NCI-H1694 treated with DMSO at 0.1 percent for 48 hours (cell line): ENCODE data around the gene SLC35F3.
"Not testable (repeated sequence)": the region's sequence is repeated elsewhere in the genome, so short reads cannot be mapped to it uniquely, and the experiment has no call there.

ENCODE experiments used
- DNase-seq: peaks from one replicate; lab custom pipeline; 2025; lab: John Stamatoyannopoulos, UW

SLC35F3 gene

DNA sequence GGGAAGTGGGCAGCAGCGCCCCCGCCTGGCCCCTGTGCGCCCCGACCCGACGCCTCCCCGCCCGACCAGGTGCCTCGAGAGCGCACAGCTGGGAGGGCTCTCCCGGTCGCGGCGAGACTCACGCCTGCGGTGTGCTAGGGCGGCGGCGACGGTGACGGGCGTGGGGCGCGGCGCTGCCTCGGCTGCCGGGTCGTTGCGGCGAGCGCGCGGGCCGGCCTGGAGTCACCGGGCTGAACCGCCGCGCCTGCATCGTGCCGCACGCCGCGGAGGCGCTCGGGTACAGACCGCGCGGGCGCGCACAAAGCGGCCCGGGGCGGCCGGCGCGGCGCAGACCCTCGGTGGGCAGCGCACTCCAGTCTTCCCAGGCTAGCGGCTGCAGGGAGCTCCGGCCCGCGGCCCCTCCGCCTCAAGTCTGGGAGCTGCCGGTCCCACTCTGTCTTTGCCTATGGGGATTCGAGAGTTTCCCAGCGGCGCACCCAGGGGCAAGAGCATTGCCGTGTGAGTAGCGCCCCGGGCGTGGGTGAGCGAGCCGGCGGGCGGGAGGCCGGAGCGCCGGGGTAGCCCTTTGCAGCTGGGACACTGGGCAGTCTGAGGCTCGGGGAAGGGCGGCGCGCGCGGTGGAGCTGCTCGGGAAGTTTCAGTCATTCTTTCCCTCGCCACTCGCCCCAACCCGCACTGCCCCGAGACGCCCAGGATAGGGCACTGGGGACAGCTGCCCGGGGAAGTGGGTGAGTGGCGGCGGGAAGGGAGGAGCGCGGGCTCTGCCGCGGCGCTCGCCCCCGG lies at the start of gene SLC35F3:
Gene SLC35F3, plus strand, starts transcription at position 44 of the 783 bp plus-strand sequence.
- DNase-seq, result peak; percentile 52

GRCh38 chr1:233859446-233859845 lies 45.0 kb upstream of the SLC35F3 start:
- no peak for DNase-seq

DNA sequence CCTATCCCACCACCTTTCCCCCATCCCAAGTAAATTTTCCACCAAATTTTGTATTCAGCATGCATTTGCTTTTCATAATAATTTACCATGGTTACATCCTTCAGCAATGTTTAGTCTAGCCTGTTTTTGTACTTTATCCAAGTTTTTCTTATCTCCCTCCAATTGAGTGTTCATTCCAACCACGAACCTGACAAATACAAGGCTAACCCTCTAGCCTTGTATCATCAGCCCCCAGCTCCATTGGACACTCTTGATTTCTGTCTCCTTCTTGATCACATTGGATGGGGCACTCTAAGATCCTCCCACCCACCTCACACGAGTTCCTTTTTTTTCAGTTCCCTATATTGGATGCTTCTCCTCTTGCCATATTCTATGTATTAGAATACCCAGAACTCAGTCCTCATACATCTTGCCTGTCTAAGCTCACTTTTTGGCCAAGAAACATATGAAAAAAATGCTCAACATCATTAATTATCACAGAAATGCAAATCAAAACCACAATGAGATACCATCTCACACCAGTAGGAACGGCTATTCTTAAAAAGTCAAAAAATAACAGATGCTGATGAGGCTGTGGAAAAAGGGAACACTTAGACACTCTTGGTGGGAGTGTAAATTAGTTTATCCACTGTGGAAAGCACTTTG lies 40.5 kb upstream of the SLC35F3 start:
- DNase-seq, result no peak

- DNase-seq, result no peak
Measured at GRCh38 chr1:233864578-233864977, 39.9 kb upstream of the SLC35F3 start.

DNA sequence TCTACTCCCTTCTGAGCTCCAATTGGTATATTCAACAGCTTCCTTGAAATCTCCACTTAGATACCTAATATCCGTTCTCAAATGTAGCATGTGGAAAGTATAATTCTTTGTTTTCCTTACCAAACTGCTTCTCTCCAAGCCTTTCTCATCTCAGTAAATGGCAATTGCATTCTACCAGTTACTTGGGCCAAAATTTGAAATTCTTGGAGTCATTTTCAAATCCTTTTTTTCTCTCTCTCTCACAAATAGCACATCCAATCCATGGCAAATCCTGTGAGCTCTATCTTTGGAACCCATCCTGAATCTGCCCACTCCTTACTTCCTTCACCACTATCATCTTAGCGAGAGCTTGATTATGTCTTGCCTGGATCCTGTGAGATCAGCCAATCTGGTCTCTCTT lies 39.3 kb upstream of the SLC35F3 start:
- DNase-seq, result no peak

DNA sequence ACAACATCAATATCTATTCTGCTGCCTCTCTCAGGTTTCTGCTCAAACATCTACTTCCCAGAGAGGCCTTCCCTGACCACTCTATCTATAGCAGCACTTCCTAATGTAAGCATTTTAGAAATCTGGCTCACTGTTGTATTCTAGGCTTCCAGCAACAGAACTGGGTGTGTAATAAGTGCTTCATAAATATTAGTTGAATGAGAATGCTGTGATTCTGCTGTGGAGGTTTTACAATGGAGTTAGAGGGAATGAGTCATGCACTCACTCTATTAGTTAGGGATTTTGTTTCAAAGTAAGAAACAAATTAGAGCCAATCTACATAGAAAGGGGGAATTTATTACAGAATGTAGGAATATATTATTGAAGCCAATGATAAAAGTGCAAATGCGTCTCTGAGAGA lies 38.6 kb upstream of the SLC35F3 start:
- no peak for DNase-seq

DNA sequence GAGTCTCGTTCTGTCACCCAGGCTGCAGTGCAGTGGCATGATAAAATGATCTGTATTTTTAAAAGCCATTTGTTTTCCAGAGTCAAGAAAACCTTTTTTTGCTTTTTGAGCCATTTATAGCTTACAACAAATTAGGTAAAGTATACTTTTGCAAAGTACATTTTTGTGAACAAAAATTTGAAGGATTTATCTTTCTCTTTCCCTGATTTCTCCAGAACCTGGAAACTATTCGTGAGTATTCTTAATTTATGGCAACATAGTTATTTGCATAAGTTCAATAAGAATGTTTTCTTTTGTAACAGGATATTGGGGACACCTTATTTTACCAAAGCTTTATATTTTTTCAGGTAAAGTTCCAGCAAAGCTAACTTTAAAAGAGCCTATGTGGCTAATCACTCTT lies 37.4 kb upstream of the SLC35F3 start:
- no peak for DNase-seq

- no peak for DNase-seq
Measured at GRCh38 chr1:233868461-233868860, 36.0 kb upstream of the SLC35F3 start.

DNA sequence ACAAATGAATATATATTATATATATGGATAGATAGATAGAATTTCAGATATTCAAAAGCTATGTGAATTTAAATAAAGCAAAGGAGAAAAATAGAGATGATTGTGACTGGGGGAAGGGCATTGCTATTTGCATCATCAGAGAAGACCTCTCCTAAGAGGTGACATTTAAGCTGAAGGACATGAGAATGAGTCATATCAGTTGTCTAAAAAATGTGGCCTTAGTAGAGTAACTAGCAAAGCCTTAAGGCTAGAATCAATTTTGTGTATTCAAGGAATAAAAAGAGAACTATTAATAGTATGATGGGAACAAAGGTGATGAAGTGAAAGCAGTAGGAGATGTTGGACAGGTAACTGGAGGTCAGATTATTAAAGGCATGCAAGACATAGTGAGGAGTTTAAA lies 34.8 kb upstream of the SLC35F3 start:
- DNase-seq, result no peak

DNA sequence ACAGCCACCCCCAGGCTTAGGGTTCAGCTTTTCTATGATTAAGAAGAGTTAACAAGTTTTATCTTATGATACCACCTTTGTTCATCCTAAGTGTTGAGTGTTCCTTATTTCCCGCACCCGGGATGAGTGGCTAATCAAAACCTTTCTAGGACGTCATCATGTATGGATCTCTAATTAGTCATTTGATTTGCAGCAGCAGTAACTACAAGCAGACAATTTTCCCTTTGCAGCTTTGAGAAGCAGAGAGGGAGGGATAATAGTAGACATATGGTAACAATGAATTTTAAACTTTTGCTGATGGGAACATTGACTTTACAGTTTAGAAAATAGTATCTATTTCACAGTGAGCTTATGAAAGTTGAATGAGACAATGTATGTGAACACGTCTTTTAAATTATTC lies 30.8 kb upstream of the SLC35F3 start:
- DNase-seq, result no peak

DNA sequence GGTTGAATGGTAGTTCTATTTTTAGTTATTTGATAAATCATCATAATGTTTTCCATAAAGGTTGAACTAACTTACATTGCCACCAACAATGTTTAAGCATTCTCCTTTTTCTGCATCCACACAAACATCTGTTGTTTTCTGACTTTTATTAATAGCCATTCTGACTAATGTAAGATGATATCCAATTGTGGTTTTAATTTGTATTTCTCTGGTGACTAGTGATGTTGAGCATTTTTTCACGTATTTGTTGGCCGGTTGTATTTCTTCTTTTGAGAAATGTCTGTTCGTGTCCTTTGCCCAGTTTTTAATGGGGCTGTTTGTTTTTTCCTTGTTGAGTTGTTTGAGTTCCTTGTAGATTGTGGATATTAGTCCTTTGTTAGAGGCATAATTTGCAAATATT lies 24.6 kb upstream of the SLC35F3 start:
- DNase-seq, result peak; percentile 23

DNA sequence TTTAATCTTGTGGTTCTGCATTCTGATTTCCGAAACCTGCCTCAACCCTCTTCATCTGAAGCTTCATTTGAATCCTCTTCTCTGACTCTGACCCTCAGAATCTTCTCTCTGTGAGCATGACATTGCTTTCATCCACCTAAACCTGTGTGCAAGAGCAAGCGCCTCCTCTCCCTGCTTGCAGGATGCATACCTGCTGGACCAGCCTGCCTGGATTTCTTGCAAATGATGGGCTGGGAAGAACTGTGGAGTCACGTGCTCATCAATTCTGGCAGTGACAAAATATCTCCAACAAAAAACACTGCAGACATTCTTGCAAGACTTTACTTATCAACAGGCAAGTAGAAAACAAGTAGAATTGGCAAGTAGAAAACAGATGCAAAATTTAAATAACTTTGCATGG lies 20.8 kb upstream of the SLC35F3 start:
- DNase-seq, result no peak

DNA sequence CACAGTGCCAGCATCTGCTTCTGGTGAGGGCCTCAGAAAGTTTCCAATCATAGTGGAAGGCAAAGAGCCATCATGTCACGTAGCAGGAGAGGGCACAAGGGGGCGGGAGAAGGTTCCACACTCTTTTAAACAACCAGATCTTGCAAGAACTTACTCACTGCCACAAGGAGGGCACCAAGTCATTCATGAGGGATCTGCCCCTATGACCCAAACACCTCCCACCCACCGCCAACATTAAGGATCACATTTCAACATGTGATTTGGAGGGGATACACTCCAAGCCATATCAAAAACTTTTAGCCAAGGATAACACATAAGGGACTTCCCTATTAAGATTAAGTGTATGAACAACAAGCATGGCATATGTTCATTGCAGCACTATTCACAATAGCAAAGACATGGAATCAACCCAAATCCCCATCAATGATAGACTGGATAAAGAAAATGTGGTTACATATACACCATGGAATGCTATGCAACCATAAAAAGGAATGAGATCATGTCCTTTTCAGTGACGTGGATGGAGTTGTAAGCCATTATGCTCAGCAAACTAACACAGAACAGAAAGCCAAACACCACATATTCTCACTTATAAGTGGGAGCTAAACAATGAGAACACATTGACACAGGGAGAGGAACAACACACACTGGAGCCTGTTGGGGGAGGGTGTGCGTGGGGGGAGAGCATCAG lies 19.9 kb upstream of the SLC35F3 start:
- DNase-seq, result no peak

DNA sequence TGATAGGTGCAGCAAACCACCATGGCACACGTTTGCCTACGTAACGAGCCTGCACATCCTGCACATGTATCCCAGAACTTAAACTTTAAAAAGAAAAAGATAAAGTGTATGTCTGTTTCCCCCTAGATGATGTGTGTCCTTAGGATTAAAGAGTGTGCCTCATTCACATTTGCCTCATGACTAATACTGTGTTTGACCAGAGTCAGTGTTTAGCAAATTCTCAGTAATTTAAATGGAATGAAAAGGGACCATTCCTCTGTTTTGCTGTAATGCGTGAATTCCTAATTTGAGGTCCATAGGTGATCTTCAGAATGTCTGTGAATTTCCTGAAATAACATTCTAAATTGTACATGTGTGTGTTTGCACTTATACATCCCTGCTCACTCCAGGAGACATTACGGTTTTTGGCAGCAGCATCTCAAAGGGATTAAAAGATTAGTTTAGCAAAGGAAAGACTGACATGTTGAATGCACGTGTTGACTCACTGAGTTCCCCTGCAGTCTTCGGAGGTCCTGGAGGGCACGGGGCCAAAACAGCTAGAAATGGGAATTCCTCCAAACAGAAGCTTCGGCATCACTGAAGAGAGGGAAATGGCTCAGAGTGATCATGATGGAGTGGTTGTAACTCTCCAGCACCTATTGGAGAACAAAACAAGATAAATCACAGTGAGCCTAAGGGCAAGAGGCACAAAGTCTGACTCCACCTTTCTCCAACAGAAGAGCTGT lies 19.1 kb upstream of the SLC35F3 start:
- no peak for DNase-seq

DNA sequence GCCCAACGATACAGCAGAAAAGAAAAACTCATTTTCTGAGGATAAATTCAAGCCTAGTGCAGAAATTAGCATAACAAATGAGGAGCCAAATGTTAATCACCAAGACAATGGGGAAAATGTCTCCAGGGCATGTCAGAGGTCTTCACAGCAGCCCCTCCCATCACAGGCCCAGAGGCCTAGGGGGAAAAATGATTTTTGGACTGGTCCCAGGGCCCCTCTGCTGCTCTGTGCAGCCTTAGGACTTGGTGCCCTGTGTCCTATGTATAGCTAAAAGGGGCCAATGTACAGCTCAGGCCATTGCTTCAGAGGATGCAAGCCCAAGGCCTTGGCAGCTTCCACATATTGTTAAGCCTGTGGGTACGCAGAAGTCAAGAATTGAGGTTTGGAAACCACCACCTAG lies 13.3 kb upstream of the SLC35F3 start:
- not testable (repeated sequence) for DNase-seq

DNA sequence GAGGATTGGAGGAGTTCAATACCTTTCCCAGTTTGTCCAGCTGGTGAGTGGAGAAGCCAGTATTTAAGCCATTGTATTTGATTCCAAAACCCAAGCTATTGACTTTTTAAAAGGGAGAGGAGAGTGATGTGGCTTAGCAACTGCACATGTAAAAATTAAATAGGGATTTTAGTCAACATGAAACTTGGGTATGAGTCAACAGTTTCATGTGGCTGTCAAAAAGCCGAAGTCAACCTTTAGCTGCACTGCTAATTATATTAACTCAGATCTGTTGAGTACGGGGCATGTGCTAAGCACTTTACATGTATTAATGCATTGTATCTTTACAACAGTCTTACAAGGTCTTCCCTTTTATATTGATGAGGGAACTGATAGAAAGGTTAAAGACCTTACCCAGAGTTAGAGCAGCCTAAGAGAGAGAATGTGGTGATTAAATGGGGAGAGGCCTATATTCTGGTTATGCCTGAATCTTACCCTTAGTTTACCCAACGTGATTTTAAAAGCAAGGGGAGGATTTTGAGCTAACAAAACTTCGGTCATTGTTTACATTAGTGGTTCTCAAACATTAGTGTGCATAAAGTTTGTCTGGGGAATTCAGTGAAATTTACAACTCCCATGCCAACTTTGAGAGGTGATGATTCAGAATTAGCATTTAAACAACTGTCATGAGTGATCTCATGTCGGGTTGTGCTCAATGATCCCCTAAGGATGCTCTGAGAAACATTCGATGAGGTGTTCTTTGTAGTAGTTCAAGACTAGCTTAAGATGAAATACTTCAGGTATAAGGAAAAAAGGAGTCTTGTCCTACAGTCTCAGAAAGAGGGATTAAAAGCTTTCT lies 6.9 kb upstream of the SLC35F3 start:
- DNase-seq, result no peak

- DNase-seq, result no peak
Measured at GRCh38 chr1:233901495-233901894, 3.0 kb upstream of the SLC35F3 start.

DNA sequence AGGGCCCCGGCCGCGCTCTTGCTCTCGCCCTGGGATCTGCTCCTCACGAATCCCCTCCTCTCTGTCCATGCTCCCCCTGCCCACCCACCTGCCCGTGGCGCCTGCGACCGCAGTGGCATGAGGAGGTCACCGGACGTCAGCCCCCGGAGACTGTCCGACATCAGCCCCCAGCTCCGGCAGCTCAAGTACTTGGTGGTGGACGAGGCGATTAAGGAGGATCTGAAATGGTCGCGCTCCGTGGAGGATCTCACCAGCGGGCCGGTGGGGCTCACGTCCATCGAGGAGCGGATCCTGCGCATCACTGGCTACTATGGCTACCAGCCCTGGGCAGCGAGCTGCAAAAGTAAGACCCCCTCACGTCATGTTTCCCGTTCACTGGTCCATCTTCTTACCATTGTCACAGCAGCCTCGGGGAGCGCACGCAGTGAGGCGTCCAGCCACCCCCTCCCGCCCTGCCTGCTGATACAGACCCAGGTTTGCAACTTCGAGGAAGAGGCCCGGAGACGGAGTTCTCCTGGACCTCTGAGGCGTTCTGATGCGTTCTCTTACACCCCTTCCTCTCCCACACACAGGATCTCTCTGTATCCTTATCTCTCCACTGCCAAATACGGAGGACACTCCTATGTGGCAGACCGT lies 1.1 kb downstream of the SLC35F3 start:
- DNase-seq, result no peak

DNA sequence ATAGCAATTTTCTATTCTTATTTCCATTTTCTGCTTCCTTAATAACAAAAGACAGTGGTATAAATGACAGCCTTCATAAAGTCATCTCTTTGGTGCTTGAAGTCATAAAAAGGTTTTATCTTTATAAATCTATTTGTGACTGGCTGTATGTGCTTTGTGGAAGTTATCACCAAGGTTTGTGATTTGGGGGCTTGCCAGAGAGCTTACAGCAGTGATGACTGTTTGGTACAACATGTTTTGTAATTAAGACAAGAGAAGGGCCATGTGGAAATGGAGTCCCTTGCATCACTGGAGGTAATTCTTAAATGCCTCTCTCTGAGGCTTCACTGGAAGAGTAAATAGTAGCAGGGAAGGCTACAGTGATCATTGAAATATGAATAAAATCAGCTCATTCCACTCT lies 2.7 kb downstream of the SLC35F3 start:
- DNase-seq, result no peak

DNA sequence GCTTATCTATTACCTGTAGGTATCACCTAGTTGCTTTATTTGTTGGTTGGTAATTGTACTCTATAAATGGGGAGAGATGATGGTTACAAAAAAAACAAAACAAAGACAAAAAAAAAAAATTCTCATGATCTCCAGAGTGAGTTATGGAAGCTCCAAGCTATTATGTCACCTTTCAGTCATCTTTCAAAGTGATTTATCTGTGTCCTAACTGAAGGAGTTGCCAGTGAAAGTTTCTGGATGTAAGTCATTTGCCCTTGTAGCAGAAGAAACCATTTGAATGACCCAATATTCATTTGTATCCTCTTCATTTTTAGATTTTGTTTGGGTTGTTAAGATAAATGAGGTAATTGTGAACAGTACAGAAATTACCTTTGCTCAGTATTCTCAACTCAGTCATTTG lies 3.6 kb downstream of the SLC35F3 start:
- no peak for DNase-seq

DNA sequence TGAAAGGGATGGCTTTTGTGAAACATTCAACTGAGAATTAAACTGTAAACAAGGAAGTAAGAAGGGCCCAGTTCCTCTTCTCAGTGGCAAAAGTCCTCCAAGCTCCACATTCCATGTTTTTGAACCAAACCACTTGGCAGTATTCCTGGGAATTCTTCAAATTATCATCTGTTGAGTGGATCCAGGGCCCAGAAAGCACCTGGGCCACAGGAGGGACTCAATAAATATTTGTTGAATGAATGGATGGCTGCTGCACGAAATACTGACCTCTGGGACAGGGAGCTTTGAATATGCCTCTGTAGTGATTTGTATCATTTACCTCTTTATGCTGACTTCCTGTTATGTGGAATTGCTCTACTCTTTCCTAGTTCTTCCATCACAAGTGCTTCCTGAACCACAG lies 4.7 kb downstream of the SLC35F3 start:
- no peak for DNase-seq
